ENCODE data around the gene RAP1GAP2.

RAP1GAP2 gene

GRCh38 chr17:2929881-2930533 lies 133.8 kb downstream of the RAP1GAP2 start:
- no peak for DNase-seq (ENCODE audit: low read depth)
- in situ Hi-C loops (cut with HindIII; ENCODE audit: low sequenced_read_pairs): no loop called here
- TF ChIP-seq CTCF (IDR thresholded peaks at IDR 0.05; ENCODE audit: low read depth, low read length, missing control alignments): peak; percentile 50
- H3K4me3 ChIP-seq (ENCODE audit: low read depth, low read length): no peak overlapping the region

- in situ Hi-C loops (cut with HindIII; ENCODE audit: low sequenced_read_pairs): no loop called here
- H3K4me3 ChIP-seq (ENCODE audit: low read depth, low read length): no peak overlapping the region
- no peak for DNase-seq (ENCODE audit: low read depth)
- no peak for TF ChIP-seq CTCF (IDR thresholded peaks at IDR 0.05; ENCODE audit: low read depth, low read length, missing control alignments)
Measured at GRCh38 chr17:2931876-2932275, 135.6 kb downstream of the RAP1GAP2 start.

- in situ Hi-C loops (cut with HindIII; ENCODE audit: low sequenced_read_pairs): no loop called here
- no peak overlapping the region for H3K4me3 ChIP-seq (ENCODE audit: low read depth, low read length)
- no peak for TF ChIP-seq CTCF (IDR thresholded peaks at IDR 0.05; ENCODE audit: low read depth, low read length, missing control alignments)
- DNase-seq (ENCODE audit: low read depth): no peak
Measured at GRCh38 chr17:2932946-2933345, 136.7 kb downstream of the RAP1GAP2 start.

GRCh38 chr17:2933606-2934005 lies 137.4 kb downstream of the RAP1GAP2 start:
- in situ Hi-C loops (cut with HindIII; ENCODE audit: low sequenced_read_pairs): no loop called here
- DNase-seq (ENCODE audit: low read depth): no peak
- H3K4me3 ChIP-seq (ENCODE audit: low read depth, low read length): no peak overlapping the region
- TF ChIP-seq CTCF (IDR thresholded peaks at IDR 0.05; ENCODE audit: low read depth, low read length, missing control alignments): no peak

- no peak for DNase-seq (ENCODE audit: low read depth)
- in situ Hi-C loops (cut with HindIII; ENCODE audit: low sequenced_read_pairs): no loop called here
- TF ChIP-seq CTCF (IDR thresholded peaks at IDR 0.05; ENCODE audit: low read depth, low read length, missing control alignments): no peak
- H3K4me3 ChIP-seq (ENCODE audit: low read depth, low read length): no peak overlapping the region
Measured at GRCh38 chr17:2935632-2936031, 139.4 kb downstream of the RAP1GAP2 start.

- DNase-seq (ENCODE audit: low read depth): no peak
- in situ Hi-C loops (cut with HindIII; ENCODE audit: low sequenced_read_pairs): no loop called here
- no peak for TF ChIP-seq CTCF (IDR thresholded peaks at IDR 0.05; ENCODE audit: low read depth, low read length, missing control alignments)
- H3K4me3 ChIP-seq (ENCODE audit: low read depth, low read length): no peak overlapping the region
Measured at GRCh38 chr17:2936351-2936750, 140.1 kb downstream of the RAP1GAP2 start.
